Suppressor macrophage (primary cell): ENCODE results near the gene AMOTL1.

ENCODE experiments used
- DNase-seq, 4 experiments: peaks; one replicate each; pipeline ENCODE4 v3.0.0-alpha.2; 2020 to 2022

Gene AMOTL1

GRCh38 chr11:94858012-94858705 is 90.0 kb downstream of the AMOTL1 start:
- DNase-seq = no peak

- no peak for DNase-seq
These were observed 92.2 kb downstream of the AMOTL1 start for GRCh38 chr11:94860333-94860732.

- no peak for DNase-seq
These were observed 93.2 kb downstream of the AMOTL1 start for GRCh38 chr11:94861306-94861845.

- DNase-seq = no peak
These were observed 95.0 kb downstream of the AMOTL1 start for GRCh38 chr11:94862926-94863880.

GRCh38 chr11:94864506-94865045 is 96.4 kb downstream of the AMOTL1 start:
- no peak for DNase-seq

GRCh38 chr11:94866231-94866822 is 98.2 kb downstream of the AMOTL1 start:
- no peak for DNase-seq

- DNase-seq = no peak
These were observed 99.0 kb downstream of the AMOTL1 start for GRCh38 chr11:94866936-94867795.

GRCh38 chr11:94868468-94868867 is 100.3 kb downstream of the AMOTL1 start:
- DNase-seq = no peak

GRCh38 chr11:94869186-94869585 is 101.0 kb downstream of the AMOTL1 start:
- DNase-seq = no peak

GRCh38 chr11:94870422-94870821 is 102.3 kb downstream of the AMOTL1 start:
- DNase-seq = no peak

- DNase-seq = no peak
These were observed 103.5 kb downstream of the AMOTL1 start for GRCh38 chr11:94871491-94872185.

- DNase-seq = no peak
These were observed 105.9 kb downstream of the AMOTL1 start for GRCh38 chr11:94873916-94874540.

GRCh38 chr11:94876222-94876621 is 108.1 kb downstream of the AMOTL1 start:
- no peak for DNase-seq

- peak; percentile 88 to 97 (median 95) for DNase-seq
These were observed 108.7 kb downstream of the AMOTL1 start for GRCh38 chr11:94876645-94877442.

GRCh38 chr11:94877443-94878200 is 109.5 kb downstream of the AMOTL1 start:
- DNase-seq = no peak

- DNase-seq = no peak
These were observed 110.8 kb downstream of the AMOTL1 start for GRCh38 chr11:94879006-94879405.

GRCh38 chr11:94880216-94880615 is 112.1 kb downstream of the AMOTL1 start:
- DNase-seq = no peak

GRCh38 chr11:94882931-94883330 is 114.8 kb downstream of the AMOTL1 start:
- no peak for DNase-seq

- no peak for DNase-seq
These were observed 115.7 kb downstream of the AMOTL1 start for GRCh38 chr11:94883878-94884277.
